ENCODE results near the gene AKAP6.

GRCh38 chr14:32419429-32419828, 90.3 kb downstream of the AKAP6 start:
- TF ChIP-seq CTCF (conservative IDR thresholded peaks at IDR 0.05; ENCODE audit: low read length) (no peak), EZH2phosphoT487 (IDR thresholded peaks at IDR 0.05; ENCODE audit: borderline replicate concordance, low read depth, low read length) (no peak)

Data from OCI-LY7 (cell line).